GM12875 (cell line): ENCODE data around the gene CDH13.
A peak's percentile ranks its signal among the peaks of the same experiment; 100 is the strongest.

Experiments
- H3K4me3 ChIP-seq: one replicate; pipeline ENCODE4 v1.5.1; 2011; ENCODE audit warnings: low read depth, low read length, control low read depth
- CTCF ChIP-seq: IDR thresholded peaks from 2 replicates; pipeline ENCODE4 v1.5.1; 2011; ENCODE audit warnings: low read depth, mild to moderate bottlenecking, control low read depth, inconsistent platforms, low read length, moderate library complexity, borderline replicate concordance; ENCODE audit not compliant: insufficient read depth

The CDH13 gene

GRCh38 chr16:82784573-82784968, 157.8 kb downstream of the CDH13 start:
- H3K4me3 ChIP-seq = no peak overlapping the region
- no peak for TF ChIP-seq CTCF

GRCh38 chr16:82788225-82788624, 161.5 kb downstream of the CDH13 start:
- H3K4me3 ChIP-seq = no peak overlapping the region
- no peak for TF ChIP-seq CTCF

GRCh38 chr16:82788919-82789318, 162.2 kb downstream of the CDH13 start:
- TF ChIP-seq CTCF = no peak
- no peak overlapping the region for H3K4me3 ChIP-seq

GRCh38 chr16:82792693-82793092, 165.9 kb downstream of the CDH13 start:
- no peak for TF ChIP-seq CTCF

GRCh38 chr16:82793528-82794245, 166.9 kb downstream of the CDH13 start:
- TF ChIP-seq CTCF = no peak
- H3K4me3 ChIP-seq = no peak overlapping the region

More at GRCh38 chr16:82792693-82793092, 165.9 kb downstream of the CDH13 start:
- no peak overlapping the region for H3K4me3 ChIP-seq

- H3K4me3 ChIP-seq = no peak overlapping the region
- peak; percentile 15; the same call in 1 of the 2 replicates for TF ChIP-seq CTCF
Measured at GRCh38 chr16:82796047-82796446, 169.3 kb downstream of the CDH13 start.

- H3K4me3 ChIP-seq = no peak overlapping the region
- no peak for TF ChIP-seq CTCF
Measured at GRCh38 chr16:82801361-82801760, 174.6 kb downstream of the CDH13 start.
